ENCODE results near the gene CEP57L1.
"Not testable (repeated sequence)": the region's sequence is repeated elsewhere in the genome, so short reads cannot be mapped to it uniquely, and the experiment has no call there.

CEP57L1 gene

GRCh38 chr6:109179507-109179906 lies 84.2 kb downstream of the CEP57L1 start:
- no peak for DNase-seq

GRCh38 chr6:109182578-109182977 lies 87.3 kb downstream of the CEP57L1 start:
- no peak for DNase-seq

GRCh38 chr6:109183109-109183650 lies 87.9 kb downstream of the CEP57L1 start:
- no peak for DNase-seq

- DNase-seq = no peak
These were observed 89.3 kb downstream of the CEP57L1 start for GRCh38 chr6:109184638-109185037.

- DNase-seq = no peak
These were observed 90.7 kb downstream of the CEP57L1 start for GRCh38 chr6:109186012-109186411.

GRCh38 chr6:109187399-109188114 lies 92.2 kb downstream of the CEP57L1 start:
- peak; percentile 59 for DNase-seq

GRCh38 chr6:109188115-109188411 lies 92.8 kb downstream of the CEP57L1 start:
- no peak for DNase-seq

- DNase-seq = not testable (repeated sequence)
These were observed 96.1 kb downstream of the CEP57L1 start for GRCh38 chr6:109191368-109191767.

GRCh38 chr6:109192865-109193264 lies 97.6 kb downstream of the CEP57L1 start:
- DNase-seq = no peak

- no peak for DNase-seq
These were observed 99.6 kb downstream of the CEP57L1 start for GRCh38 chr6:109194880-109195279.

GRCh38 chr6:109197061-109197460 lies 101.8 kb downstream of the CEP57L1 start:
- DNase-seq = no peak

GRCh38 chr6:109202409-109203264 lies 107.3 kb downstream of the CEP57L1 start:
- no peak for DNase-seq

GRCh38 chr6:109204511-109204910 lies 109.2 kb downstream of the CEP57L1 start:
- DNase-seq = no peak

GRCh38 chr6:109212683-109213082 lies 117.4 kb downstream of the CEP57L1 start:
- DNase-seq = no peak

Data from activated gamma-delta T cell treated with Interleukin-2 at 50 U/mL for 16 hours (primary cell).